Measurements from ENCODE around the gene EFCAB8. TPM values are rescaled to one million over a fixed set of nuclear protein-coding genes. Genes with fewer than 3 reads are reported as not detected.
"Not testable (repeated sequence)": the region's sequence is repeated elsewhere in the genome, so short reads cannot be mapped to it uniquely, and the experiment has no call there.

EFCAB8 gene
- total RNA-seq, 1 donor from 2014 or later: not detected

- no peak for DNase-seq
These were observed 52.6 kb downstream of the EFCAB8 start for GRCh38 chr20:32911355-32911754.

DNA sequence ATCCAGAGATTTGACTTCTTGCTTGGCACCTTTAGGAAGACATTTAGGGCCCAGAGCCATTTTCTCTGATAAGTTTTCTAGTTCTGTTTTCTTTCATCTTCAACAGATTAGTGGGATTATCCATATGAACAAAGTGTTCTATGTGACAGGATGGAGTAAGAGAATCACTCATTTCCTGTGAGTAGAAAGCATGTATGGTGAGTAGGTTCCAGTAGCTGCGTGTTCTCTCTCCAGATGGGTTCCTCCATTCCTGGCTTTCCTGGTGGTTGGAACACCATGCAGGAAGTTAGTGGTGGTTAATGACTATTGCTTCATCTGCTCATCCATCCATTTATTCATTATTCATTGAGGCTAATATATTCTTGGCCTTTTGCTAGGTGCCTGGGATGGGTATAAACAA is 54.0 kb downstream of the EFCAB8 start:
- no peak for DNase-seq

- DNase-seq: no peak
These were observed 55.3 kb downstream of the EFCAB8 start for GRCh38 chr20:32914031-32914430.

DNA sequence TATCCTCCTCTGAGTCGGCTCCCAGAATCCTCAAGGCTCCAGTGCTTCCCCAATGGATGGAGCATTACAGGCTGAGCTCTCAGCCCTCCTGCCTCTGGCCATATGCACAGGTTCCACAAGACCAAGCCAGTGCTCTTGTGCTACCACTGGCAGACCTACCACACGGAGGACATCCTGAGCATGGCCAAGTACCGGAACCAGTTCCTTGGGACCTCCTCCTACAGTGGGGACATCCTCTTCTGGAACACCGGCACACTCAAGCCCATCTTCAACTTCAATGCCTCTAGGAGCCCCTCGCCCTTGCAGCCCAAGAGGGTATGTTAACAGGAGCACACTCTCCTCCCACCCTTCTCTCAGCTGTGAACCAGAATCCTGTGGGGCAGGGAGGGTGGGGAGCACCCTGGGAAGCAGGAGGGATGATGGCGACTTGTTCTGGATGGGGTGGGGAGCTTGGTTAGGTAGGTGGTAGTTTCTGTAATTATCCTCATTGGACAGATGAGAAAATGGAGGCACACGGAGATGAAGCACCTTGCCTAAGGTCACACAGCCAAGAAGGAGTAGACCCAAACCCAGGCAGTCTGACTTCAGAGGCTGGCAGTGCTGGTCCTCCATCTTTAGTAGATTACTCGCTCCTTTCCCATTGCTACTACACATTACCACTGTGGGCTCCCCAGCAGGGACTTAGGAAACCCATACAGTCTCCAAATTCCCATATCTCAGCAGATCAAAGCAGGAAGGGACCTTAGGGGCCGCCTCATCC is 58.6 kb downstream of the EFCAB8 start:
- DNase-seq: no peak

GRCh38 chr20:32918296-32918695 is 59.6 kb downstream of the EFCAB8 start:
- no peak for DNase-seq

- DNase-seq: no peak
These were observed 60.0 kb downstream of the EFCAB8 start for GRCh38 chr20:32918751-32919150.

- no peak for DNase-seq
These were observed 61.3 kb downstream of the EFCAB8 start for GRCh38 chr20:32920066-32920465.

- no peak for DNase-seq
These were observed 62.0 kb downstream of the EFCAB8 start for GRCh38 chr20:32920530-32921298.

GRCh38 chr20:32922466-32922865 is 63.7 kb downstream of the EFCAB8 start:
- no peak for DNase-seq

GRCh38 chr20:32924781-32925180 is 66.1 kb downstream of the EFCAB8 start:
- DNase-seq: no peak

DNA sequence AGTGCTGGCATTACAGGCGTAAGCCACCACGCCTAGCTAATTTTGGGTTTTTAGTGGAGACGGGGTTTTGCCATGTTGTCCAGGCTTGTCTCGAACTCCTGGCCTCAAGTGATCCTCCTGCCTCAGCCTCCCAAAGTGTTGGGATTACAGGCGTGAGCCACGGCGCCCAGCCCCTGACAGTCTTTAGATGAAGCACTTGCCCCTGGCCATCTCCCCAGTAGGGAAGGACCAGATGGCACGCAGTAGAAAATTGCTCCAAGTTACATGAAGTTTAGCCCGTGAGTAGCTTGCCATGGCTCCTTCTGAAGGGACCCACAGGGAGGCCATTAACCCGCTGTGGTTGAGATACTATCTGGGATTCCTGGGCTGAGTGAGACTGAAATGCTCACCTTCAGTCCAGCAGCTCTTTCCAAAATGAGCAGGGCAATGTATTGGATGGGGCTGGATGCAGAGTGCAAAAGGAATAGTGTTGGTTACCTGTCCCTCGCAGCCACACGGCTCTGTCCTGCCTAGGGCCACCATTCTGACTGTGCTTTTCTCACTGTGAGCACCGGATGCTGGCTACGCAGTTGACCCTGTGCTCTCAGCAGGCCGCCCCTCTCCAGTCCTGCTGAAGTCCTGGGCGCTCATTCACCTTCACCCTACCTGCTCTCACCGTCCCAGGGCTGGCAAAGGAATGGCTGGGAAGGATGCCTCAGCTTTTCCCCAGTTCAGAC is 66.9 kb downstream of the EFCAB8 start:
- no peak for DNase-seq

DNA sequence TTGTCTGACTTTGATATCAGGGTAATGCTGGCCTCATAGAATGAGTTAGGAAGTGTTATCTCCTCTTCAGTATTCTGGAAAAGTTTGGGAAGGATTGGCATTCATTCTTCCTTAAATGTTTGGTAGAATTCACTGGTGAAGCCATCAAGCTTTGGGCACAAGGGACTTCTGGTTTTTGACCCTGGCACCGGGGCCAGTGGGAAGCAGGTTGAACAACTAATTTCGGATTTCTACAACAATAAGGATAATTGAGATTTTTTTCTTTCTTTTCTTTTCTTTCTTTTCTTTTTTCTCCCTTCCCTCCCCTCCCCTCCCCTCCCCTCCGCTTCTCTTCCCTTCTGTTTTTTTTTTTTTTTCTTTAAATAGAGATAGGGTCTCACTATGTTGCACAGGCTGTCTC is 70.4 kb downstream of the EFCAB8 start:
- DNase-seq: no peak

DNA sequence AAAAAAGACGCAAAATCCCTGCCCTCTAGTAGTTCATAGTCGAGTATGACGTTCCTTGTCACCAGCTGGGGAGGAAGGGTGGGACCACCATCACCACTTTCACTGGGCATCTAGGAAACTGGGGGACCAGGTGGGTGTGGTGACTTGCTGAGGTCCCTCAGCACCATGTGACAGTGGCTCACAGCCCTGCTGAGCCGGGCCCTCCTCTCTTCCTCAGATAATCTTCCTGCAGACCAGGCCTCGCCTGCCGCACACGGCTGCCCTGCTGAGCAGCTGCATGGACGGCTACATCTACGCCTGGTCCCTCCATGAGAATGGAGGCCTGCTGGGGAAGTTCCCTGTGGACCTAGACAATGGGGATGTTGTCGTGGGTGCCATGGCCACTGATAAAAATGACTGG is 71.5 kb downstream of the EFCAB8 start:
- no peak for DNase-seq

GRCh38 chr20:32930701-32931100 is 72.0 kb downstream of the EFCAB8 start:
- no peak for DNase-seq

DNA sequence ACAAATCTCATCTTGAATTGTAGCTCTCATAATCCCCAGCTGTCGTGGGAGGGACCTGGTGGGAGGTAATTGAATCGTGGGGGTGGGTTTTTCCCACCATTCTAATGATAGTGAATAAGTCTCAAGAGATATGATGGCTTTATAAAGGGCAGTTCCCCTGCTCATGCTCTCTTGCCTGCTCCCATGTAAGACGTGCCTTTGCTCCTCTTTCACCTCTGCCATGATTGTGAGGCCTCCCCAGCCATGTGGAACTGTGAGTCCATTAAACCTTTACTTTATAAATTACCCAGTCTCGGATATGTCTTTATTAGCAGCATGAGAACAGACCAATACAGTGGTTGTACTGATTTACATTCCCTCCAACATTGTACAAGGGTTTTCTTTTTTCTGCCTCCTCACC is 75.9 kb downstream of the EFCAB8 start:
- DNase-seq: no peak

DNA sequence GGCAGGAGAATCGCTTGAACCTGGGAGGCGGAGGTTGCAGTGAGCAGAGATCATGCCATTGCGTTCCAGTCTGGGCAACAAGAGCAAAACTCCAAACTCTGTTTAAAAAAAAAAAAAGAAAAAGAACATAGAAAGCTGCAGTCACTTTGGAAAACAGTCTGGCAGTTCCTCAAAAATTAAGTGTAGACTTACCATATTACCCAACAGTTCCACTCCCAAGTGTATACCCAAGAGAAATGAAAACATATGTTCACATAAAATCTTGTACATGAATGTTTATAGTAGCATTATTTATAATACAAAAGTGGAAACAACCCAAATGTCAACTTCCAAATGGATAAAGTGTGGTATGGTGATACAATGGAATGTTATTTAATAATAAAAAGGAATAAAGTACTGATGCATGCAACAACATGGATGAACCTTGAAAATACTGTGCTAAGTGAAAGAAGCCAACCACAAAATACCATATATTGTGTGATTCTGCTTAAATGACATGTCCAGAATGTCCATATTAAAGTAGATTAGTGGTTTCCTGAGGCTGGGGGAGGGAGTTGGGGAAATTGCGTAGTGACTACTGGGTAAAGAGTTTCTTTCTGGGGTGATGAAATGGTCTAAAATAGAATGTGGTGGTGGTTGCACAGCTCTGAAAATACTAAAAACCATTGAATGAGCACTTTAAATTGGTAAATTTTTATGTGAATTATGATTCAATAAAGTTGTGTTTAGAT is 82.6 kb downstream of the EFCAB8 start:
- no peak for DNase-seq

DNA sequence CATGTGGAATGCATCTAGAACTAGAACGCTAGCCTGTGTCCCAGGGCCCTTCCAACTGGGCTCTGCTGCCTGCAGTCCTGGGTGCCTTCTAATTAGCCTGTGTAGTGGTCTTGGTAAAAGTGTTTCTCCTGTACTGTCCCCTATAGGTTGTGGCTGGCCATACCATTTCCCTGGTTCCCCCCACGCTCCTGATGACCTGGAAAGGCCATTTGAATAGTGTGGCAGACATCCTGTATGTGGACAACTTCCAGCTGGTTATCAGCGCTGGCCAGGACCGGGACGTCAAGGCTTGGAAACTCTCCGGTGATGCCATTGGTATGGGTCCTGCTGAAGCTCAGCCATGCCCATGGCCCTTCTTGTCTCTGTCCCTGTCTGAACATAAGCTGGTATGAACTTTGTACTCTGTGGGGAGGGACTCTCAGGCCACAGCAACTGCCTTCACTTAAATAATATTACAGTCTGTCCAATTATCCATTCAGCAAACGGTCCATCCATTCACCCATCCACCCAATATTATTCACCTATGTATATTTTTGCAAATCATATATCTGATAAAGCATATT is 84.8 kb downstream of the EFCAB8 start:
- DNase-seq: no peak

DNA sequence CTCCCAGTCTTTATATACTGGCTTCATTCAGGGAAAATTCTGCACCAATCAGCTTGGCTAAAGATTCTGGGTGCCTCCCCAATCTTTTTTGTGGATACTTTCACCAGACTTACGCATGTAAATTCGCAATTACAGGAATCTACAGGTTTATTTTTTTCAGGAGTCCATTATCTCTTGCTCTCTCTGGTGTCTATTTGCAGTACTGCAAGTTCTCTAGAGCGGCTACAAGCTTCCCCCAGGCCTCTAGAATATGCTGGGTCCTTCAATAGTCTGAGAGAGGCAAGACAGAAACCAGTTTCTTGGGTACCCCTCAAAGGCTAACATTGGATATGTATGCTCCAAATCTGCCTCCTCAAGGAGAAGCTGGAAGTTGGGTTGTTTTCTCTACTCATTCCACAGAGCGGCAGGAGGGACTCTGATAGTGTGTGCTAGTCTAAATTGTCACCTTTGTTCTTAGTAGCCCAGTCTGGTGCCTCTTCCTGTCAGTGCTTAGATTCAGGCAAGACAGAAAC is 87.0 kb downstream of the EFCAB8 start:
- DNase-seq: no peak

- DNase-seq: no peak
These were observed 87.9 kb downstream of the EFCAB8 start for GRCh38 chr20:32946629-32947028.

- not testable (repeated sequence) for DNase-seq
These were observed 91.8 kb downstream of the EFCAB8 start for GRCh38 chr20:32950539-32950938.

- no peak for DNase-seq
These were observed 98.7 kb downstream of the EFCAB8 start for GRCh38 chr20:32957459-32957858.

DNA sequence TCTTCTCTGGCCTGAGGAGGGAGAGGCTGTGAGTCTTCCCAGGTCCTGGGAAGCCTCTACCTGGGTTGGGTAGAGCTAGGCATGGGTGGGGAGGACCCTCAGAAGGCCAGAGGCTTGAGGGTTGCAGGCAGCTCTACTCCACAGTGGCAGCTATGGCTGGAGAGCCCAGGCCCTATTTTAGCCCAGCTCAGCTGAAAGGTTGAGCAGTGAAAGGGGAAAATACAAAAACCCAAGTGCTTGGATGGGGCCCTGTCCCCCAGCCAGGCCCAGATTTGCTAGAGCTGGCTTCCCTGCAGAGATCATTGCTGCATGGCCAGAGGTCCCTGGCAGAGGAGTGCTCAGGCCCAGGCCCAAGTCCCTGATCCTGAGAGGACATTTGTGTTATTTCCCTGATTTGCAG is 99.9 kb downstream of the EFCAB8 start:
- DNase-seq: no peak
